Fibroblast of lung (primary cell): ENCODE results near the gene NAA35.

Source experiments
- CTCF ChIP-seq, 2 donors: IDR thresholded peaks in 1 of 2; conservative IDR thresholded peaks in 1 of 2; 1 replicate in 1 of 2; 2 replicates in 1 of 2; pipeline ENCODE4 v1.5.1; 2011 to 2012; ENCODE audit warnings: low read length in 2 of 2, control low read depth in 1 of 2, inconsistent platforms in 1 of 2, low read depth in 1 of 2, mild to moderate bottlenecking in 1 of 2
- EZH2 ChIP-seq: IDR thresholded peaks from 2 replicates; pipeline ENCODE4 v1.5.1; 2012; ENCODE audit warnings: low read length, control low read depth, mild to moderate bottlenecking; ENCODE audit errors: missing control alignments

GRCh38 chr9:85940275-85940831, 593 bp upstream of the NAA35 start:
- TF ChIP-seq EZH2 (no peak), CTCF (conservative IDR thresholded peaks at IDR 0.05 in 1 of 2, IDR thresholded peaks at IDR 0.05 in 1 of 2; ENCODE audit: low read depth in 1 of 2, low read length in 2 of 2) (no peak)
